COLO668 (cell line): ENCODE data around the gene CNKSR1.
"Not testable (repeated sequence)": the region's sequence is repeated elsewhere in the genome, so short reads cannot be mapped to it uniquely, and the experiment has no call there.

Experiments
- DNase-seq: peaks from one replicate; lab custom pipeline; 2025; ENCODE audit not compliant: unreplicated experiment; lab: John Stamatoyannopoulos, UW

The CNKSR1 gene

DNA sequence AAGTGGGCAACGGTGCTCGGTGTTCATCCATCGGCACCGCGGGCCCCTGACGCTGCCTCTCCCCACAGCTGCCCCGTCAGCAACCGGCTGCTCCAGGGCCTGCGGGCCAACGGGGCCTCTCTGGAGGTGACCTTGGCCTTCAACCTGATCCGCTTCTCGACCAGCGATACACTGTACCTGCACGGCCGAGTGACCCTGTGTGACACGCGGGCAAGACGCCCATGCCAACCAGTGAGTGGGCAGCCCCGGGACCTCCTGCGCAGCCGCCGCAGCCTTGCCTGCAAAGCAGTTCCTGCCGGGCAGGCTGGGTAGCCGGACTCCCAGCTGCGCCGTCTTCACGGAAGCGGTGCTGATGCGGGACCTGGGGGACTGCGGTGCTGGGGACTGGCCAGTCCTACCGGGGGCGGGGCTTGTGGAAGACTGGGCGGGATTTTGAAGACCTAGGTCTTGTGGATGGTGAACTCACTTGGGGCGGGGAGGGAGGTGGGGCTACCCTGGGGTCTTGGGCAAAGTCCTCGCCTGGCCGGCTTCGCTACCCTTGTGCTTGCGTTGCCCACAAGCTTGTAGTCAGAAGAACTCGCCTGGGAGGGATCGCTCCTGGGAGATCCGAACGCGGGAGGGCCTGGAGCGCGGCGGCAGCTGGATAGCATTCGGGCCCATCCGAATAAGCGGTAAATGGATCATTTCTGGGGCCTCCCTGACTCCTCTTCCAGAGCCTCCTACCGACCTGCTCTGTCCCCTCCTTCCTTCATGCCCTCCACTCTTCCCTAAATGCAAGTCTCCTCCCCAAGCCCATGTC is 47.9 kb downstream of the CNKSR1 start:
- peak; percentile 74 for DNase-seq

DNA sequence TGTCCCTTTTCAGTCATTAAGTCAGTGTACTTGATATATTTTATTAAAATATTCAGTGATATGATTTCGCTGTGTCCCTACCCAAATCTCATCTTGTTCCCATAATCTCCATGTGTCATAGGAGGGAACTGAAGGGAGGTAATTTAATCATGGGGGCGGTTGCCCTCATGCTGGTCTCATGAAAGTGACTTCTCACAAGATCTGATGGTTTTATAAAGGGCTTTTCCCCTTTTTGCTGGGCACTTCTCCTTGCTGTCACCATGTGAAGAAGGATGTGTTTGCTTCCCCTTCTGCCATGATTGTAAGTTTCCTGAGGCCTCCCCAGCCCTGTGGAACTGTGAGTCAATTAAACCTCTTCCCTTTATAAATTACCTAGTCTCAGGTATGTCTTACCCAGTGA is 53.4 kb downstream of the CNKSR1 start:
- DNase-seq: not testable (repeated sequence)

DNA sequence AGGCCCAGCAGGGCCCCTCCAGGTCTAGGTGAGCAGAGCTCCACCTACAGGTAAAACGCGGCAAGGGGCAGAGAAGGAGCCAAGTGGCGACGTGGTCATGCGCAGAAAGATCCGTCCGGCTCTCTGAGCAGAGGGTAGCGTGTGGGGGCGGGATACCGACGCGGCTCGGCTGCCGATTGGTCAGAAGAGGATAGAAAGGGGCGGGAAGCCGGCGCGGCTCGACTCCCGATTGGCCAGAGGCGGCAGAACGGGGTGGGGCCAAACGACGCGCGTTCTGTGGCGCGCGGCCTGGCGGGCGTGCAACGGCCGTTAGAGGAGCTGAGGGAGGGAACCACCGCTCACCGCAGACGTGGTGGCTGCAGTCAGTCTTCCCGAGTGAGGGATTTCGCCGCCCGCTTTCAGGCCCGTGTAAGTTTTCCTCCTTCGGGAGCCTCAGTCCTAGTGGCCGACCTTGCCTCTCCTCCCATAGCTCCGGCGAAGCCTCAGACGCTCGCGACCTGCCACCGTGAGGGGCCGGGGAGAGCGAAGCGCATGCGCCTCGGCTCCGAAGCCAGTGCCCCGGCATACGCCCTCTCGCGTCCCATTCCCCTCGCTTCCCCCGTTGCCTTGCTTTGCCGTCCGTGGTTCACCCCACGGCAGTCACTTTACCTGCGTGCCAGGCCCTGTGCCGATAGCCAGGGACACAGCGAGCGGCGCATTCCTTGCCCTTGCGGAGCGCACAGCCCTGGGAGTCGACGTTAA is 56.8 kb downstream of the CNKSR1 start, which contains the start of gene CEP85:
CEP85 (plus strand) TSS at position 298 of the 741 bp plus-strand sequence. CDS start 5,584 bp downstream, outside the sequence.
- peak; percentile 100 for DNase-seq

DNA sequence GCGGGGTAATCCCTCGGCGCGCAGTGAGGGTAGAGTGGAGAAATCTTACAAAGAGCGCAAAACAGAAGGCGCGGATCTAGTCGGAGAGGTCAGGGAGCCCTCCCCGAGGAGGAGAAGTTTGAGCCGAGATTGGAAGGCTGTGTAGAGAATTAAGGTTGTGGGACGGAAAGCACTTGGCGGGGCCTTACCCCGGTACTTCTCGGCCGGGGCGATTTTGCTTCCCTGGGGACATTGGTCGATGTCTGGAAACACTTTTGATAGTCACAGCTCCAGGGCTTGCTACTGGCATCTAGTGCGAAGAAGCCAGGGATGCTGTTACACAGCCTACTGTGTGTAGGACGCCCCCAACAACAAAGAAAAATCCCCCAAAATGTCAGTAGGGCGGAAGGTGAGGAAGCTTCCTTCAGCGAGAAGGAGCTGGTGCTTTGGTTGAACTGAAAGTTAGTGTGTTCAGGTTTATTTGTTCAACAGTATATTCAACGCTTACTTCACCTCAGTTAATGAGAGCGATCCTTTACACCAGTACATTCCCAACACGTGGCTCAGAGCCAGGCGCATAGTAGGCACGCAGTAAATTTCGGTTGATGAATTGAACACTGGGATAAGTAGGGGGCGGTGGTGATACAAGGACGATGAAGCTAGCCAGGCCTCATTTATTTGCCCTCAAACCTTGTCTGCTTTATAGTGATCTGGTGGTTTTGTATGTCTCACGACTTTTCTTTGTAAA is 57.5 kb downstream of the CNKSR1 start:
- peak; percentile 44 for DNase-seq

DNA sequence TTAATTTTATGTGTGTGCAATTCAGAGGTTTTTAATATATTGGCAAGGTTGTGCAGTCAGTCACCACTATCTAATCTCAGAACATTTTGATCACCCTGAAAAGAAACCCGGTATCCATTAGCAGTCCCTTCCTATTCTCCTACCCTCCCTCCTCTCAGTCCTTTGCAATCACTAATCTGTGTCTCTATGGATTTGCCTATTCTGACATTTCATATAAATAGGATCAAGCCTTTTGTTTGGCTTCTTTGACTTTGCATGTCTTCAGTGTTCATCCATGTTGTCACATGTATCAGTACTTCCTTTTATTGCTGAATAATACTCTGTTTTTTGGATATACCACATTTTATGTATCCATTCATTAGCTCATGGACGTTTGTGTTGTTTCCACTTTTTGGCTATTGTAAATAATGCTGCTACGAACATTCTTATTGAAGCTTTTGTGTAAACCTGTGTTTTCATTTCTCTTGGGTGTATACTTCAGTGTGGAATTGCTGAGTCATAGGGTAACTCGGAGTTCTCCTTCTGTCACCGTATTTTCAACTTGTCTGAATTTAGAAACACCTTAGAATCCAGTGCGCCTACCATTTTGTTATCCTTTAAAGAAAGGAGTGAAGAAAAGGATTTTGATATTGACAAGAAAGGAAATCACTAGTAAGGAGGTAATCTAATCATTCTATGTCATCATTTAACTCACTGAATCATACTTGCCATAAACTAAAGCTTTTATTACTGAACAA is 60.1 kb downstream of the CNKSR1 start:
- no peak for DNase-seq
